ENCODE data around the gene TLR8.

DNA sequence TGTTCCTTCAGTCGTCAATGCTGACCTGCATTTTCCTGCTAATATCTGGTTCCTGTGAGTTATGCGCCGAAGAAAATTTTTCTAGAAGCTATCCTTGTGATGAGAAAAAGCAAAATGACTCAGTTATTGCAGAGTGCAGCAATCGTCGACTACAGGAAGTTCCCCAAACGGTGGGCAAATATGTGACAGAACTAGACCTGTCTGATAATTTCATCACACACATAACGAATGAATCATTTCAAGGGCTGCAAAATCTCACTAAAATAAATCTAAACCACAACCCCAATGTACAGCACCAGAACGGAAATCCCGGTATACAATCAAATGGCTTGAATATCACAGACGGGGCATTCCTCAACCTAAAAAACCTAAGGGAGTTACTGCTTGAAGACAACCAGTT lies 12.6 kb downstream of the TLR8 start:
- TF ChIP-seq, protein P1, sequence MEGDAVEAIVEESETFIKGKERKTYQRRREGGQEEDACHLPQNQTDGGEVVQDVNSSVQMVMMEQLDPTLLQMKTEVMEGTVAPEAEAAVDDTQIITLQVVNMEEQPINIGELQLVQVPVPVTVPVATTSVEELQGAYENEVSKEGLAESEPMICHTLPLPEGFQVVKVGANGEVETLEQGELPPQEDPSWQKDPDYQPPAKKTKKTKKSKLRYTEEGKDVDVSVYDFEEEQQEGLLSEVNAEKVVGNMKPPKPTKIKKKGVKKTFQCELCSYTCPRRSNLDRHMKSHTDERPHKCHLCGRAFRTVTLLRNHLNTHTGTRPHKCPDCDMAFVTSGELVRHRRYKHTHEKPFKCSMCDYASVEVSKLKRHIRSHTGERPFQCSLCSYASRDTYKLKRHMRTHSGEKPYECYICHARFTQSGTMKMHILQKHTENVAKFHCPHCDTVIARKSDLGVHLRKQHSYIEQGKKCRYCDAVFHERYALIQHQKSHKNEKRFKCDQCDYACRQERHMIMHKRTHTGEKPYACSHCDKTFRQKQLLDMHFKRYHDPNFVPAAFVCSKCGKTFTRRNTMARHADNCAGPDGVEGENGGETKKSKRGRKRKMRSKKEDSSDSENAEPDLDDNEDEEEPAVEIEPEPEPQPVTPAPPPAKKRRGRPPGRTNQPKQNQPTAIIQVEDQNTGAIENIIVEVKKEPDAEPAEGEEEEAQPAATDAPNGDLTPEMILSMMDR (IDR thresholded peaks at IDR 0.05 in 2 of 3, conservative IDR thresholded peaks at IDR 0.05 in 1 of 3; ENCODE audit: control insufficient read depth in 2 of 3, extremely low read depth in 1 of 3, insufficient read depth in 1 of 3, low read depth in 3 of 3, low read length in 3 of 3) = no peak
- no peak for TF ChIP-seq POLR2AphosphoS5 (IDR thresholded peaks at IDR 0.05; ENCODE audit: low read length)
- no peak for TF ChIP-seq FOXK2 (IDR thresholded peaks at IDR 0.05)
- TF ChIP-seq SRF (IDR thresholded peaks at IDR 0.05; ENCODE audit: low read depth in 2 of 2, low read length in 2 of 2) = no peak
- TF ChIP-seq ESRRA (IDR thresholded peaks at IDR 0.05; ENCODE audit: low read length) = no peak
- TF ChIP-seq, protein P2, sequence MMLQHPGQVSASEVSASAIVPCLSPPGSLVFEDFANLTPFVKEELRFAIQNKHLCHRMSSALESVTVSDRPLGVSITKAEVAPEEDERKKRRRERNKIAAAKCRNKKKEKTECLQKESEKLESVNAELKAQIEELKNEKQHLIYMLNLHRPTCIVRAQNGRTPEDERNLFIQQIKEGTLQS (IDR thresholded peaks at IDR 0.05; ENCODE audit: borderline replicate concordance, extremely low read depth, low read depth, low read length) = no peak
- no peak for TF ChIP-seq POLR2A (IDR thresholded peaks at IDR 0.05; ENCODE audit: low read depth, low read length)
- TF ChIP-seq, protein P3, sequence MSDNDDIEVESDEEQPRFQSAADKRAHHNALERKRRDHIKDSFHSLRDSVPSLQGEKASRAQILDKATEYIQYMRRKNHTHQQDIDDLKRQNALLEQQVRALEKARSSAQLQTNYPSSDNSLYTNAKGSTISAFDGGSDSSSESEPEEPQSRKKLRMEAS (IDR thresholded peaks at IDR 0.05; ENCODE audit: low read depth, low read length) = no peak
- TF ChIP-seq, protein P4, sequence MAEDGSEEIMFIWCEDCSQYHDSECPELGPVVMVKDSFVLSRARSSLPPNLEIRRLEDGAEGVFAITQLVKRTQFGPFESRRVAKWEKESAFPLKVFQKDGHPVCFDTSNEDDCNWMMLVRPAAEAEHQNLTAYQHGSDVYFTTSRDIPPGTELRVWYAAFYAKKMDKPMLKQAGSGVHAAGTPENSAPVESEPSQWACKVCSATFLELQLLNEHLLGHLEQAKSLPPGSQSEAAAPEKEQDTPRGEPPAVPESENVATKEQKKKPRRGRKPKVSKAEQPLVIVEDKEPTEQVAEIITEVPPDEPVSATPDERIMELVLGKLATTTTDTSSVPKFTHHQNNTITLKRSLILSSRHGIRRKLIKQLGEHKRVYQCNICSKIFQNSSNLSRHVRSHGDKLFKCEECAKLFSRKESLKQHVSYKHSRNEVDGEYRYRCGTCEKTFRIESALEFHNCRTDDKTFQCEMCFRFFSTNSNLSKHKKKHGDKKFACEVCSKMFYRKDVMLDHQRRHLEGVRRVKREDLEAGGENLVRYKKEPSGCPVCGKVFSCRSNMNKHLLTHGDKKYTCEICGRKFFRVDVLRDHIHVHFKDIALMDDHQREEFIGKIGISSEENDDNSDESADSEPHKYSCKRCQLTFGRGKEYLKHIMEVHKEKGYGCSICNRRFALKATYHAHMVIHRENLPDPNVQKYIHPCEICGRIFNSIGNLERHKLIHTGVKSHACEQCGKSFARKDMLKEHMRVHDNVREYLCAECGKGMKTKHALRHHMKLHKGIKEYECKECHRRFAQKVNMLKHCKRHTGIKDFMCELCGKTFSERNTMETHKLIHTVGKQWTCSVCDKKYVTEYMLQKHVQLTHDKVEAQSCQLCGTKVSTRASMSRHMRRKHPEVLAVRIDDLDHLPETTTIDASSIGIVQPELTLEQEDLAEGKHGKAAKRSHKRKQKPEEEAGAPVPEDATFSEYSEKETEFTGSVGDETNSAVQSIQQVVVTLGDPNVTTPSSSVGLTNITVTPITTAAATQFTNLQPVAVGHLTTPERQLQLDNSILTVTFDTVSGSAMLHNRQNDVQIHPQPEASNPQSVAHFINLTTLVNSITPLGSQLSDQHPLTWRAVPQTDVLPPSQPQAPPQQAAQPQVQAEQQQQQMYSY (CRISPR knock-in tag; IDR thresholded peaks at IDR 0.05) = no peak
- TF ChIP-seq, protein P5, sequence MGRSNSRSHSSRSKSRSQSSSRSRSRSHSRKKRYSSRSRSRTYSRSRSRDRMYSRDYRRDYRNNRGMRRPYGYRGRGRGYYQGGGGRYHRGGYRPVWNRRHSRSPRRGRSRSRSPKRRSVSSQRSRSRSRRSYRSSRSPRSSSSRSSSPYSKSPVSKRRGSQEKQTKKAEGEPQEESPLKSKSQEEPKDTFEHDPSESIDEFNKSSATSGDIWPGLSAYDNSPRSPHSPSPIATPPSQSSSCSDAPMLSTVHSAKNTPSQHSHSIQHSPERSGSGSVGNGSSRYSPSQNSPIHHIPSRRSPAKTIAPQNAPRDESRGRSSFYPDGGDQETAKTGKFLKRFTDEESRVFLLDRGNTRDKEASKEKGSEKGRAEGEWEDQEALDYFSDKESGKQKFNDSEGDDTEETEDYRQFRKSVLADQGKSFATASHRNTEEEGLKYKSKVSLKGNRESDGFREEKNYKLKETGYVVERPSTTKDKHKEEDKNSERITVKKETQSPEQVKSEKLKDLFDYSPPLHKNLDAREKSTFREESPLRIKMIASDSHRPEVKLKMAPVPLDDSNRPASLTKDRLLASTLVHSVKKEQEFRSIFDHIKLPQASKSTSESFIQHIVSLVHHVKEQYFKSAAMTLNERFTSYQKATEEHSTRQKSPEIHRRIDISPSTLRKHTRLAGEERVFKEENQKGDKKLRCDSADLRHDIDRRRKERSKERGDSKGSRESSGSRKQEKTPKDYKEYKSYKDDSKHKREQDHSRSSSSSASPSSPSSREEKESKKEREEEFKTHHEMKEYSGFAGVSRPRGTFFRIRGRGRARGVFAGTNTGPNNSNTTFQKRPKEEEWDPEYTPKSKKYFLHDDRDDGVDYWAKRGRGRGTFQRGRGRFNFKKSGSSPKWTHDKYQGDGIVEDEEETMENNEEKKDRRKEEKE (IDR thresholded peaks at IDR 0.05) = no peak
